Measurements from ENCODE around the gene PLD4.
"Not testable (repeated sequence)": the region's sequence is repeated elsewhere in the genome, so short reads cannot be mapped to it uniquely, and the experiment has no call there.

GRCh38 chr14:104890292-104890691 is 34.4 kb upstream of the PLD4 start:
- TF ChIP-seq CTCF, POLR2A (IDR thresholded peaks at IDR 0.05): not testable (repeated sequence)

All from Peyer's patch (tissue), 4 donors.